Measurements from ENCODE around the gene BABAM1. TPM values are rescaled to one million over a fixed set of nuclear protein-coding genes. Genes with fewer than 3 reads are reported as not detected.

The BABAM1 gene
- total RNA-seq, 2 experiments from 2014 or later: 56.2 to 63.5 TPM

DNA sequence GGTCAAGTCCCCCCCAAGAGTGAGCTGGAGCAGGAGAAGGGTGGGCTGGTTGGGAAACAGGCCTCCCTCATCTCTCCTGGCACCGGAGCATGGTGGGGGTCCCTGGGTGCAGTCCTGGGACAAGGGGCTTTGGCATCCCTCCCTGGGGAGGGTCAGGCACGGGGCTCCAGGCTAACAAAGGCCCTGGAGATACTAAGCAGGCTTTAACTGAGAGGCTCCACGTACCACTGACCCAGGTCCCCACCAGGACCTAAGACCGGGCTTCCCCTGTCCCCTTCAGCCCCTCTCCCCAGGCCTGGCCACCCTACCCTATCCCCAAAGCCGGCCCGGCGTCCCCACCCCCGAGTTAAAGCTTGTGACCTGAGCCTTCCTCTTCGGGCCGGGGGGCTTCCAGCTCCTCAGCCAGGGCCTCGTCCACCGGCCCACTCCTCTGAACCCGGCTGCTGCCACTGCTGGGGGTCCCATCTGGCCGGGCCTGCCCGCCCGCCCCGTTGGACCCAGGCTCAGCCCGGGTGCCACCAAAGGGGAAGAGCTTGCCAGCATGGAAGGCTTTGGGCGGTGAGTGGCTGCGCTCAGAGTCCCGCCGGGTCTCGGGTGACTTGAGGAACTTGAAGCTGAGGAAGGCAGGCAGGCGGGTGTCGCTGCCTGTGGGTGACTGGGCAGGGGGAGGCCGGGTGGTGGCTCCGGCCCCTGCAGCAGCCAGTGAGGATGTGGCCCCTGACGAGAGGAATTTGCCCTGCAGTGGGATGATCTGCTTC is 57.3 kb downstream of the BABAM1 start:
- CTCF ChIA-PET: no interaction called here
- Histone ChIP-seq H3K27me3 (ENCODE audit: control insufficient read depth in 1 of 2, insufficient read depth in 2 of 2, low read length in 2 of 2) (no peaks in the 10 kb centered on the region), H3K9me3 (ENCODE audit: control insufficient read depth in 1 of 2, insufficient read depth in 1 of 2, low read length in 2 of 2) (peaks cover 0 to 7% of the 10 kb centered on the region in 2 experiments), H3K4me1 (ENCODE audit: insufficient read depth, low read length) (peaks cover 21% of the 10 kb centered on the region), H3K36me3 (ENCODE audit: insufficient read depth, low read length) (peaks cover 22% of the 10 kb centered on the region), H3K4me3 (ENCODE audit: low read length) (no peak overlapping the region), H3K27ac (ENCODE audit: low read depth in 1 of 2, low read length in 2 of 2) (no peak overlapping the region)
- intact Hi-C loops (cut with DNase I, micrococcal nuclease): no loop called here
- Mint-ChIP-seq H3K27me3 (no peaks in the 10 kb centered on the region), H3K27ac (no peak overlapping the region), H3K4me3 (no peak overlapping the region), H3K36me3 (ENCODE audit: low read depth) (peaks cover 19% of the 10 kb centered on the region), H3K9me3 (no peaks in the 10 kb centered on the region), H3K4me1 (ENCODE audit: low read depth) (peaks cover 10% of the 10 kb centered on the region)
- POLR2A ChIA-PET: no interaction called here
- DNase-seq (no peak), ATAC-seq (ENCODE audit: poor library complexity) (no peak)
- no peak for TF ChIP-seq CTCF (IDR thresholded peaks at IDR 0.05)

GRCh38 chr19:17325133-17325532 is 57.9 kb downstream of the BABAM1 start:
- Histone ChIP-seq H3K4me1 (ENCODE audit: insufficient read depth, low read length) (peaks cover 27% of the 10 kb centered on the region), H3K36me3 (ENCODE audit: insufficient read depth, low read length) (peaks cover 16% of the 10 kb centered on the region), H3K27me3 (ENCODE audit: control insufficient read depth in 1 of 2, insufficient read depth in 2 of 2, low read length in 2 of 2) (no peaks in the 10 kb centered on the region), H3K9me3 (ENCODE audit: control insufficient read depth in 1 of 2, insufficient read depth in 1 of 2, low read length in 2 of 2) (peaks cover 0 to 7% of the 10 kb centered on the region in 2 experiments), H3K27ac (ENCODE audit: low read depth in 1 of 2, low read length in 2 of 2) (no peak overlapping the region), H3K4me3 (ENCODE audit: low read length) (no peak overlapping the region)
- intact Hi-C loops (cut with DNase I, micrococcal nuclease): no loop called here
- Mint-ChIP-seq H3K4me3 (no peak overlapping the region), H3K4me1 (ENCODE audit: low read depth) (peaks cover 15% of the 10 kb centered on the region), H3K36me3 (ENCODE audit: low read depth) (peaks cover 13% of the 10 kb centered on the region), H3K27me3 (no peaks in the 10 kb centered on the region), H3K27ac (no peak overlapping the region), H3K9me3 (no peaks in the 10 kb centered on the region)
- ATAC-seq (ENCODE audit: poor library complexity) (no peak), DNase-seq (peak in 1 of 14 experiments; percentile 40)
- POLR2A ChIA-PET: interaction anchor here (1.6 kb wide), 1 partner anchor 16 kb away, joined by 4 read pairs; the partner anchor contains the start of gene DDA1
- CTCF ChIA-PET: interaction anchor here (2.2 kb wide), 1 partner anchor 33 kb away, joined by 10 read pairs; no protein-coding TSS in a partner anchor
- no peak for TF ChIP-seq CTCF (IDR thresholded peaks at IDR 0.05)

- Mint-ChIP-seq H3K4me3 (peak overlapping the region; percentile 63), H3K36me3 (ENCODE audit: low read depth) (peaks cover 8% of the 10 kb centered on the region), H3K4me1 (ENCODE audit: low read depth) (peaks cover 15% of the 10 kb centered on the region), H3K27ac (no peak overlapping the region), H3K27me3 (no peaks in the 10 kb centered on the region), H3K9me3 (no peaks in the 10 kb centered on the region)
- H3K27ac ChIP-seq (ENCODE audit: low read depth in 1 of 2, low read length in 2 of 2): no peak overlapping the region
- no peaks in the 10 kb centered on the region for H3K27me3 ChIP-seq (ENCODE audit: control insufficient read depth in 1 of 2, insufficient read depth in 2 of 2, low read length in 2 of 2)
- ChIA-PET CTCF (interaction anchor here (2.2 to 3.5 kb wide), 2 partner anchors 21 to 34 kb away, joined by 10 to 13 read pairs; partner anchors contain the start of gene MRPL34), POLR2A (interaction anchor here (1.6 kb wide), 1 partner anchor 17 kb away, joined by 4 read pairs; the partner anchor contains the start of gene DDA1)
- no peak for ATAC-seq (ENCODE audit: poor library complexity)
- intact Hi-C loops (cut with DNase I, micrococcal nuclease): no loop called here
- no peak overlapping the region for H3K4me3 ChIP-seq (ENCODE audit: low read length)
- TF ChIP-seq CTCF (IDR thresholded peaks at IDR 0.05): no peak
- H3K9me3 ChIP-seq (ENCODE audit: control insufficient read depth in 1 of 2, insufficient read depth in 1 of 2, low read length in 2 of 2): peaks cover 0 to 7% of the 10 kb centered on the region in 2 experiments
- no peak for DNase-seq
- peaks cover 28% of the 10 kb centered on the region for H3K4me1 ChIP-seq (ENCODE audit: insufficient read depth, low read length)
- peaks cover 7% of the 10 kb centered on the region for H3K36me3 ChIP-seq (ENCODE audit: insufficient read depth, low read length)
These were observed 58.8 kb downstream of the BABAM1 start for GRCh38 chr19:17325881-17326594.

All from CD4-positive, alpha-beta T cell (primary cell).